HUES64 (cell line): ENCODE measurements around the gene KCNQ5.
"Not testable (repeated sequence)": the region's sequence is repeated elsewhere in the genome, so short reads cannot be mapped to it uniquely, and the experiment has no call there.

ENCODE experiments used
- H3K27ac ChIP-seq: 2 replicates; pipeline ENCODE4 v1.7.0; 2013; ENCODE audit warnings: low read depth, low read length, inconsistent platforms
- H3K27me3 ChIP-seq: 2 replicates; pipeline ENCODE4 v1.6.1; 2013; ENCODE audit warnings: mild to moderate bottlenecking, low read length; ENCODE audit not compliant: insufficient read depth
- H3K36me3 ChIP-seq: 2 replicates; pipeline ENCODE4 v1.6.1; 2013; ENCODE audit warnings: mild to moderate bottlenecking, low read length; ENCODE audit not compliant: insufficient read depth
- H3K4me1 ChIP-seq: 2 replicates; pipeline ENCODE4 v1.6.1; 2013; ENCODE audit warnings: mild to moderate bottlenecking, low read length, moderate library complexity; ENCODE audit not compliant: insufficient read depth
- H3K4me3 ChIP-seq: 2 replicates; pipeline ENCODE4 v1.5.1; 2013; ENCODE audit warnings: mild to moderate bottlenecking, low read length, moderate library complexity
- H3K9ac ChIP-seq: 2 replicates; pipeline ENCODE4 v1.6.1; 2013; ENCODE audit warnings: mild to moderate bottlenecking, low read depth, low read length
- H3K9me3 ChIP-seq: 2 replicates; pipeline ENCODE4 v1.6.1; 2013; ENCODE audit warnings: low read depth, low read length; ENCODE audit not compliant: insufficient read depth
- WGBS: fragments of 150-250, 120-280 bp; methylation state at CpG from one replicate; pipeline ENCODE4 v1.1.7; 2013; ENCODE audit warnings: missing lambda C conversion rate; 5-methylcytosine and 5-hydroxymethylcytosine counted together

The KCNQ5 gene

GRCh38 chr6:73200735-73201134, 578.9 kb downstream of the KCNQ5 start:
- Histone ChIP-seq H3K4me3 (no peak overlapping the region), H3K9ac (no peak overlapping the region), H3K4me1 (peaks cover 25% of the 10 kb centered on the region; the same call in 1 of the 2 replicates), H3K36me3 (no peaks in the 10 kb centered on the region), H3K9me3 (no peaks in the 10 kb centered on the region), H3K27ac (no peak overlapping the region), H3K27me3 (no peaks in the 10 kb centered on the region)
- WGBS: 92% methylated on average over 4 of the region's 4 CpGs

GRCh38 chr6:73203098-73203497, 581.2 kb downstream of the KCNQ5 start:
- no peak overlapping the region for H3K9ac ChIP-seq
- peaks cover 18% of the 10 kb centered on the region; the same call in 1 of the 2 replicates for H3K4me1 ChIP-seq
- H3K27me3 ChIP-seq: no peaks in the 10 kb centered on the region
- no peak overlapping the region for H3K27ac ChIP-seq
- no CpG with 5 or more reads among the region's 1 CpG for WGBS
- peaks cover 5% of the 10 kb centered on the region; the same call in 1 of the 2 replicates for H3K9me3 ChIP-seq
- H3K36me3 ChIP-seq: no peaks in the 10 kb centered on the region
- no peak overlapping the region for H3K4me3 ChIP-seq

- no peaks in the 10 kb centered on the region for H3K27me3 ChIP-seq
- no peaks in the 10 kb centered on the region for H3K36me3 ChIP-seq
- WGBS: 67% methylated on average over 4 of the region's 4 CpGs
- H3K27ac ChIP-seq: no peak overlapping the region
- H3K4me3 ChIP-seq: no peak overlapping the region
- peaks cover 5% of the 10 kb centered on the region; the same call in 1 of the 2 replicates for H3K9me3 ChIP-seq
- peaks cover 7% of the 10 kb centered on the region; the same call in 1 of the 2 replicates for H3K4me1 ChIP-seq
- H3K9ac ChIP-seq: no peak overlapping the region
Measured at GRCh38 chr6:73204252-73204651, 582.4 kb downstream of the KCNQ5 start.

- H3K4me3 ChIP-seq: no peak overlapping the region
- no peak overlapping the region for H3K9ac ChIP-seq
- H3K9me3 ChIP-seq: peaks cover 5% of the 10 kb centered on the region; the same call in 1 of the 2 replicates
- no peaks in the 10 kb centered on the region for H3K36me3 ChIP-seq
- H3K27me3 ChIP-seq: no peaks in the 10 kb centered on the region
- H3K27ac ChIP-seq: no peak overlapping the region
- 94% methylated on average over 3 of the region's 3 CpGs for WGBS
- peaks cover 5% of the 10 kb centered on the region; the same call in 1 of the 2 replicates for H3K4me1 ChIP-seq
Measured at GRCh38 chr6:73207221-73207837, 585.5 kb downstream of the KCNQ5 start.

- Histone ChIP-seq H3K4me1 (peaks cover 2% of the 10 kb centered on the region; the same call in 1 of the 2 replicates), H3K9ac (no peak overlapping the region), H3K9me3 (peaks cover 5% of the 10 kb centered on the region; the same call in 1 of the 2 replicates), H3K27ac (no peak overlapping the region), H3K36me3 (no peaks in the 10 kb centered on the region), H3K4me3 (no peak overlapping the region), H3K27me3 (no peaks in the 10 kb centered on the region)
- 79% methylated on average over 9 of the region's 9 CpGs for WGBS
Measured at GRCh38 chr6:73209117-73209516, 587.3 kb downstream of the KCNQ5 start.

GRCh38 chr6:73216859-73217258, 595.0 kb downstream of the KCNQ5 start:
- H3K9me3 ChIP-seq: no peaks in the 10 kb centered on the region
- no peaks in the 10 kb centered on the region for H3K4me1 ChIP-seq
- no peaks in the 10 kb centered on the region for H3K36me3 ChIP-seq
- H3K9ac ChIP-seq: no peak overlapping the region
- H3K4me3 ChIP-seq: no peak overlapping the region
- H3K27ac ChIP-seq: no peak overlapping the region
- H3K27me3 ChIP-seq: no peaks in the 10 kb centered on the region
- WGBS: 91% methylated on average over 2 of the region's 2 CpGs

- Histone ChIP-seq H3K27me3 (no peaks in the 10 kb centered on the region), H3K4me3 (no peak within 1 kb of the TSS), H3K36me3 (no peaks in the 10 kb centered on the region), H3K9me3 (no peaks in the 10 kb centered on the region), H3K27ac (no peak within 1 kb of the TSS), H3K4me1 (no peaks in the 10 kb centered on the region), H3K9ac (no peak within 1 kb of the TSS)
- WGBS: 93% methylated on average over 4 of the region's 4 CpGs
Measured at GRCh38 chr6:73225396-73225795, 603.5 kb downstream of the KCNQ5 start, which contains the start of gene KHDC1L. TSS of gene KHDC1L (minus strand) at chr6:73225496. CDS start at chr6:73225408, 88 bp downstream.

- H3K27me3 ChIP-seq: no peaks in the 10 kb centered on the region
- no peak overlapping the region for H3K9ac ChIP-seq
- WGBS: 98% methylated on average over 3 of the region's 3 CpGs
- no peak overlapping the region for H3K27ac ChIP-seq
- H3K36me3 ChIP-seq: no peaks in the 10 kb centered on the region
- no peaks in the 10 kb centered on the region for H3K4me1 ChIP-seq
- no peak overlapping the region for H3K4me3 ChIP-seq
- H3K9me3 ChIP-seq: no peaks in the 10 kb centered on the region
Measured at GRCh38 chr6:73227606-73228255, 605.9 kb downstream of the KCNQ5 start.

GRCh38 chr6:73231986-73232391, 610.1 kb downstream of the KCNQ5 start:
- H3K9ac ChIP-seq: no peak overlapping the region
- no peaks in the 10 kb centered on the region for H3K9me3 ChIP-seq
- no peaks in the 10 kb centered on the region for H3K27me3 ChIP-seq
- no peaks in the 10 kb centered on the region for H3K36me3 ChIP-seq
- no peak overlapping the region for H3K27ac ChIP-seq
- no peaks in the 10 kb centered on the region for H3K4me1 ChIP-seq
- 88% methylated on average over 1 of the region's 1 CpG for WGBS
- H3K4me3 ChIP-seq: no peak overlapping the region

- H3K36me3 ChIP-seq: no peaks in the 10 kb centered on the region
- no peak overlapping the region for H3K9ac ChIP-seq
- H3K27ac ChIP-seq: no peak overlapping the region
- H3K9me3 ChIP-seq: no peaks in the 10 kb centered on the region
- H3K4me1 ChIP-seq: no peaks in the 10 kb centered on the region
- WGBS: 94% methylated on average over 6 of the region's 6 CpGs
- no peak overlapping the region for H3K4me3 ChIP-seq
- H3K27me3 ChIP-seq: no peaks in the 10 kb centered on the region
Measured at GRCh38 chr6:73233048-73233447, 611.2 kb downstream of the KCNQ5 start.

- not testable (repeated sequence) for H3K27ac ChIP-seq, H3K9me3 ChIP-seq, H3K36me3 ChIP-seq, H3K4me1 ChIP-seq, H3K27me3 ChIP-seq, H3K9ac ChIP-seq, H3K4me3 ChIP-seq
- 72% methylated on average over 3 of the region's 3 CpGs for WGBS
Measured at GRCh38 chr6:73233971-73234370, 612.1 kb downstream of the KCNQ5 start.
